ENCODE results near the gene PDZRN4.

Gene PDZRN4

GRCh38 chr12:41459906-41460214 lies 271.7 kb downstream of the PDZRN4 start:
- Mint-ChIP-seq H3K4me1 (peaks cover 4% of the 10 kb centered on the region), H3K4me3 (no peak overlapping the region), H3K36me3 (ENCODE audit: low read depth) (no peaks in the 10 kb centered on the region), H3K27ac (no peak overlapping the region), H3K9me3 (no peaks in the 10 kb centered on the region), H3K27me3 (ENCODE audit: low read depth, poor library complexity) (peaks cover 4% of the 10 kb centered on the region)
- TF ChIP-seq CTCF (IDR thresholded peaks at IDR 0.05), result no peak
- DNase-seq, result no peak

- no peaks in the 10 kb centered on the region for H3K9me3 Mint-ChIP-seq
- DNase-seq, result no peak
- no peak for TF ChIP-seq CTCF (IDR thresholded peaks at IDR 0.05)
- peaks cover 4% of the 10 kb centered on the region for H3K27me3 Mint-ChIP-seq (ENCODE audit: low read depth, poor library complexity)
- H3K36me3 Mint-ChIP-seq (ENCODE audit: low read depth), result no peaks in the 10 kb centered on the region
- peaks cover 4% of the 10 kb centered on the region for H3K4me1 Mint-ChIP-seq
- no peak overlapping the region for H3K4me3 Mint-ChIP-seq
- H3K27ac Mint-ChIP-seq, result no peak overlapping the region
Measured at GRCh38 chr12:41460906-41461305, 272.8 kb downstream of the PDZRN4 start.

GRCh38 chr12:41462312-41462711 lies 274.2 kb downstream of the PDZRN4 start:
- H3K36me3 Mint-ChIP-seq (ENCODE audit: low read depth), result no peaks in the 10 kb centered on the region
- H3K4me1 Mint-ChIP-seq, result peaks cover 14% of the 10 kb centered on the region
- no peaks in the 10 kb centered on the region for H3K9me3 Mint-ChIP-seq
- peaks cover 4% of the 10 kb centered on the region for H3K27me3 Mint-ChIP-seq (ENCODE audit: low read depth, poor library complexity)
- H3K4me3 Mint-ChIP-seq, result no peak overlapping the region
- DNase-seq, result no peak
- TF ChIP-seq CTCF (IDR thresholded peaks at IDR 0.05), result no peak
- H3K27ac Mint-ChIP-seq, result no peak overlapping the region

GRCh38 chr12:41465526-41465925 lies 277.4 kb downstream of the PDZRN4 start:
- Mint-ChIP-seq H3K27ac (no peak overlapping the region), H3K36me3 (ENCODE audit: low read depth) (no peaks in the 10 kb centered on the region), H3K4me1 (peaks cover 10% of the 10 kb centered on the region), H3K9me3 (no peaks in the 10 kb centered on the region), H3K4me3 (no peak overlapping the region), H3K27me3 (ENCODE audit: low read depth, poor library complexity) (peaks cover 4% of the 10 kb centered on the region)
- TF ChIP-seq CTCF (IDR thresholded peaks at IDR 0.05), result no peak
- no peak for DNase-seq

- DNase-seq, result no peak
- Mint-ChIP-seq H3K27ac (no peak overlapping the region), H3K9me3 (no peaks in the 10 kb centered on the region), H3K4me1 (peaks cover 10% of the 10 kb centered on the region), H3K4me3 (no peak overlapping the region), H3K27me3 (ENCODE audit: low read depth, poor library complexity) (peaks cover 7% of the 10 kb centered on the region), H3K36me3 (ENCODE audit: low read depth) (no peaks in the 10 kb centered on the region)
- no peak for TF ChIP-seq CTCF (IDR thresholded peaks at IDR 0.05)
Measured at GRCh38 chr12:41466300-41466699, 278.2 kb downstream of the PDZRN4 start.

GRCh38 chr12:41466802-41467201 lies 278.7 kb downstream of the PDZRN4 start:
- Mint-ChIP-seq H3K4me1 (peaks cover 10% of the 10 kb centered on the region), H3K27me3 (ENCODE audit: low read depth, poor library complexity) (peaks cover 7% of the 10 kb centered on the region), H3K9me3 (no peaks in the 10 kb centered on the region), H3K36me3 (ENCODE audit: low read depth) (no peaks in the 10 kb centered on the region), H3K4me3 (no peak overlapping the region), H3K27ac (no peak overlapping the region)
- TF ChIP-seq CTCF (IDR thresholded peaks at IDR 0.05), result no peak
- DNase-seq, result peak; percentile 5
